SKM-1 treated with dmso at 0.1 percent for 144 hours (cell line): ENCODE results near the gene WFDC9.
"Not testable (repeated sequence)": the region's sequence is repeated elsewhere in the genome, so short reads cannot be mapped to it uniquely, and the experiment has no call there.

ENCODE experiments used
- DNase-seq: peaks from one replicate; lab custom pipeline; 2025; ENCODE audit not compliant: unreplicated experiment; lab: John Stamatoyannopoulos, UW

Gene WFDC9

DNA sequence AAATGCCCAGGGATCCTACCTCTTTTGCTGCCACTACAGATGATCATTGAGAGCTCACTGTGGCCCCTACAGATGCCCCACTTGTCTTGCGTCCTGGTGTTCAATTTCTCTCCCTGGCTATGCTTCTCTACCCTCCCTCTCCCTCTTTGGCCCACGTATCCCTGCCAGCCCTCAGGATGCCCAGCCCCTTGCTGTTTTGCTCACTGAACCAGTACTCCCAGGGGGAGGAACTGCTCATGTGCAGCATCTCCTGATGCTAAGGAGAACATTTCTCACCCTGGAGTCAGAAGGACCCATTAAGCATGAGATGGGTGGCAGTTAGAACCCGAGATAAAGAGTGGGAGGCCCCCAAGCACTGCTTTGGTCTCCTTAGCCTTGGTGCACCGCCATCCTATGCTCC, at the start of gene WFDC9:
WFDC9 (minus strand) TSS at position 101 of the 400 bp plus-strand sequence. CDS start 21,103 bp downstream, outside the sequence.
- no peak for DNase-seq

GRCh38 chr20:45679650-45680049, 48.6 kb upstream of the WFDC9 start:
- DNase-seq, result no peak

DNA sequence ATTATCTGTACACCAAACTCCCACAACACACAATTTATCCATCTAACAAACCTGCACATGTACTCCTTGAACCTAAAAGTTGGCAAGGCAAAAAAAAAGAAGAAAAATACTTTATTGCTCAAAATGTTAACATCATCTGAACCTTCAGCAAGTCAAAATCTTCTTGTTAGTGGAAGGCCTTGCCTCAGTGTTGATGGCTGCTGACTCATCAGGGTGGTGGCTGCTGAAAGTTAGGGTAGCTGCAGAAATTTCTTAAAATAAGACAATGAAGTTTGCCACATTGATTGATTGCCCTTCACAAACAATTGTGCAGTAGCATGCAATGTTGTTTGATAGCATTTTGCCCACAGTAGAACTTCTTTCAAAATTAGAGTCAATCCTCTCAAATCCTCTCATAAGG, 41.7 kb upstream of the WFDC9 start:
- no peak for DNase-seq

DNA sequence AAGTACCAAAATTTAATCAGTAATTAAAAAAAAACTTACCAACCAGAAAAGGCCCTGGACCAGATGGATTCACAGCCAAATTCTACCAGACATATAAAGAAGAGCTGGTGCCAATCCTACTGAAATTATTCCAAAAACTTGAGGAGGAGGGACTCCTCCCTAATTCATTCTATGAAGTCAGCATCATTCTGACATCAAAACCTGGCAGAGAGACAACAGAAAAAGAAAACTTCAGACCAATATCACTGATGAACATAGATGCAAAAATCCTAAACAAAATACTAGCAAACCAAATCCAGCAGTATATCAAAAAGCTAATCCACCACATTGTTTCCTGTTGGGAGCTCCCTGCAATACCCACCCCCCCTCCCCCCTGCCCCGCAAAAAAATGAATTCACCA, 39.1 kb upstream of the WFDC9 start, which contains the start of gene WFDC11:
WFDC11 (minus strand) TSS at position 101 of the 400 bp plus-strand sequence. CDS start 19,639 bp downstream, outside the sequence.
- no peak for DNase-seq

DNA sequence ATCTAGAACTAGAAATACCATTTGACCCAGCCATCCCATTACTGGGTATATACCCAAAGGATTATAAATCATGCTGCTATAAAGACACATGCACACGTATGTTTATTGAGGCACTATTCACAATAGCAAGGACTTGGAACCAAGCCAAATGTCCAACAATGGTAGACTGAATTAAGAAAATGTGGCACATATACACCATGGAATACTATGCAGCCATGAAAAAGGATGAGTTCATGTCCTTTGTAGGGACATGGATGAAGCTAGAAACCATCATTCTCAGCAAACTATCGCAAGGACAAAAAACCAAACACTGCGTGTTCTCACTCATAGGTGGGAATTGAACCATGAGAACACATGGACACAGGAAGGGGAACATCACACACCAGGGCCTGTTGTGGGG, 26.0 kb upstream of the WFDC9 start:
- not testable (repeated sequence) for DNase-seq

GRCh38 chr20:45651726-45652125, 20.6 kb upstream of the WFDC9 start:
- not testable (repeated sequence) for DNase-seq

DNA sequence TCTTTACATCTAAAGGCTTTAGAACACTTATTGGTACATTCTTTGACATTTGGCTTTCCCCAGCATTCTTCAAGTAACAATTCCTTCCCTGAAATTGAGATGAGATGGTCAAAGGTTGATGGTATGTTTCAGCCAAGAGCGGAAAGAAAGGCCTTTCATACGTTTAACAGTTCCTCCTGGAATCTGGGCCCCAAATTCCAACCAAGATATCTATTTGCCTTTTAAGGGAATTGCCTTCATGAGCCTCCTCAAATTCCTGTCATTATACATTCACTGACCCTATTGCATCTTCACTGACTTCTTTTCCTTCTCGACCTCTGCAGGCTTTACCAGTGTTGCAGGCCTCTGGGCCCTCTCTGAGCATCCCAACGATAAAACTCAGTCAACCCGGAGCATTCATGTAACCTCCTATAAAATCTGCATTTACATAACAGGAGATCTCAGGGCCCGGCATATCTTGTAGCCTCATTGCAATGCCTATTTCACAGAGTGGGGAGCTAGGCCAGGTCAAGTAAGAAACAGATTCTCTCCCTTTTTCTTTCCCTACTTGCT, 18.3 kb upstream of the WFDC9 start:
- DNase-seq, result no peak

GRCh38 chr20:45647441-45648050, 16.5 kb upstream of the WFDC9 start:
- DNase-seq, result no peak

DNA sequence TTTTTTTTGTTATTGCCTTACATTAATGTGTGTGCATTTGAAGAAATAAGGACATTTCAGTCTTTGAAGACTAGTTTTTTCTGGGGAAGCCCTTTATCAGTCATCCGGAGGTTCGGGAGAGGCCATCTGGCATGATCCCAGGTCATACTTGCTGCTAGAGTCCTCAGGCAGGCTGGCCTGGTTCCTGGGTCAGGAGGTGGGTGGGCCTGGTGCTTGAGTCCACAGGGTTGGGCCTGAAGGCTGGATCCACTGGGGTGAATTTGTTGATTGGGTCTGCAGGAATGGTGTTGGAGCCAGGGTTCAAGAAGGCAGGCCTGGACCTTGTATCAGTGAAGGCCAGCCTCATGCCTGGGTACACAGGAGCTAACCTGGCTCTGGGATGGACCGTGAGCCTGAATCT, 15.8 kb upstream of the WFDC9 start:
- DNase-seq, result no peak

- DNase-seq, result not testable (repeated sequence)
Measured at GRCh38 chr20:45645869-45646268, 14.8 kb upstream of the WFDC9 start.

DNA sequence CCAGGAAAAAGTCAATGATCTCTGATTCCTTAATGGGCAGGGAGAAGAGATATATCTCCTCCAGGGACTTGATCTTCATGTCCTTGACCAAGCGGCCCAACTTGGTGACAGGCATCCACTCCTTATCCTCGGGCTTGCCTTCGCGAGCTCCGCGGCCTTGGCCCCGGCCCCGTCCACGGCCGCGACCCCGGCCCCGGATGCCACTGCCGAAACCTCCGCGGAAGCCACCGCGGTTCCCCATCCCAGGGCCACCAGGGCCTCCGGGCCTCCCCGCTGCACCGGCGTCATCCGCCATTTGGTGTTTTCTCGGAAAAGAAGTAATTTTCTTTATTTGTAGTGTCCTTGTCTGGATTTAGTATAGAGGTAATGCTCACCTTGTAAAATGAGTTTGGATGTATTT, 10.0 kb upstream of the WFDC9 start:
- not testable (repeated sequence) for DNase-seq

- DNase-seq, result no peak
Measured at GRCh38 chr20:45639687-45640086, 8.6 kb upstream of the WFDC9 start.

DNA sequence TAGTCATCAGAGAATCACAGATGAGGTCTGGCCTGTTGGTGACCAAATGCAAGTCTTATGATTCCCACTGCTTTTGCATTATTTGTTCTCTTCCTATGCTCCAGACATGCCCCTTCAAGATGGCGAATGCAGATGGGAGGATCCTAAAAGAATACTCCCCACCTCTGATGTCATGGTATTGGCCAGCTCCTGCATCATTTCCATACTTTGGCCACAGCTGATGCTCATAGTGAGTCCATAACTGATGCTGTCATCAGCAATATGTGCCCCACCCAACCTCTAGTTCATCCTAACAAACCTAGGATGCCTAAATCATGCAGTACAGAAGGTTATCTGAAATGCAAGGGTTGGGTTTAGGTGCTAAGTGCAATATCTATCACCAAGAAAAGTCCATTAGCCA, 5.4 kb upstream of the WFDC9 start:
- no peak for DNase-seq

- DNase-seq, result no peak
Measured at GRCh38 chr20:45630371-45630770, 713 bp downstream of the WFDC9 start.

DNA sequence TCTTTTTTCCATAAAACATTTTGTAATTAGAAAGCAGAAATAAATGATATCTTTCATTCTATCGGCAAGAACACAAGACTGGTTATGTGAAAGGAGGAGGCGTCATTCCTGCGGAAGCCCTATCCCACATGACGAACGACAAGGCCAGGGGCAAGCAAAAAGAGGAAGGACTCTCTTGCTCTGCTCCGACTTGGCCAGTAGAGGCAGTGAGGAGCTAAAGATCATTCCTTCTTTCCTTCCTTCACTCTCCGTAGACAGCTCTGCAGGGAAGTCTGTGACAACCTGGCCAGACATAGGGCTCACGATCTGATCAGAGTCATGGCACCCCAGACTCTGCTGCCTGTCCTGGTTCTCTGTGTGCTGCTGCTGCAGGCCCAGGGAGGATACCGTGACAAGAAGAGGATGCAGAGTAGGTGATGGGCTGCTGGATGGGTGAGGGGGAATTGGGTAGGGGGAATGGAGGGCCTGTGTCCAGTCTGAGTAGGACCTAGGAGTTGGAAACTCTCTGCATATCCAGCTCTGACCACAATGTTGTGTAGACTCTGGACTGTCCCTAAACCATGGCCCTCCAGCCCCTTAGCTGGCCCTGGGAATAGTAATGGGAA, 1.5 kb downstream of the WFDC9 start, which contains the start of gene WFDC10A:
WFDC10A (plus strand) TSS at position 244 of the 605 bp plus-strand sequence; CDS start at position 319, 75 bp downstream.
- DNase-seq, result peak; percentile 53

DNA sequence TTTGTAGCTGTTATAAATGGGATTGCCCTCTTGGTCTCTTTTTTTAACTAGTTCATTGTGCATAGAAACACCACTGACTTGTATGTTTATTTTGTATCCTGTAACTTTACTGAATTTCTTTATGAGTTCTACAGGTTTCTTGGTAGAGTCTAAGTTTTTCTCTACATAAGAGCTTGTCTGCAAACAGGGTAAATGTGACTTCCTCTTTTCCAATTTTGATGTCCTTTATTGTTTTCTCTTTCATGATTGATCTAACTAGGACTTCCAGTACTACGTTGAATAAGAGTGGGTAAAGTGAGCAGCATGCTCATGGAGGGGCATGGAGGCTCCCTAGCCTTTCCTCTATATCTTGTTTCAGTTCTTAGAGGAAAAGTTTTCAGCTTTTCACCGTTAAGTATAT, 4.5 kb downstream of the WFDC9 start:
- DNase-seq, result no peak

GRCh38 chr20:45621593-45621992, 9.5 kb downstream of the WFDC9 start:
- DNase-seq, result no peak

GRCh38 chr20:45617591-45617990, 13.5 kb downstream of the WFDC9 start:
- no peak for DNase-seq

GRCh38 chr20:45612314-45612713, 18.8 kb downstream of the WFDC9 start:
- no peak for DNase-seq

DNA sequence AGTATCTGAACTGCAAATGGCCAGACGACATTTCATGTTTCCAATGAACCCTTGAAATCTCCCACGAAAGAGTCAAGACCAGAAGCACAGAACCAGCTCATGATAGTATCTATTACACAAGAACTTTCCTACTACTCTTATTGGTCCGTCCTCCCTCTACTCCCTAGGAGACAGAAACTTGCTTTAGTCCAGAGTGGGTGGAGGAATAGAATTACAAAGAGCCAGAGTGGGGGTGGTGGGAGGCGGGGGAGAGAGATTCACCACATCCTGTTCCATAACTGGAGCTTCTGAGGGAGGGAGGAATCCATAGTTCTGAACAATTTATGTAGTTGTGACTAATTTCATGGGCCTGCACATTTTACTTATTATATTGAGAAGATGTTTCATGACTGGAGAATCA, 20.0 kb downstream of the WFDC9 start:
- no peak for DNase-seq

DNA sequence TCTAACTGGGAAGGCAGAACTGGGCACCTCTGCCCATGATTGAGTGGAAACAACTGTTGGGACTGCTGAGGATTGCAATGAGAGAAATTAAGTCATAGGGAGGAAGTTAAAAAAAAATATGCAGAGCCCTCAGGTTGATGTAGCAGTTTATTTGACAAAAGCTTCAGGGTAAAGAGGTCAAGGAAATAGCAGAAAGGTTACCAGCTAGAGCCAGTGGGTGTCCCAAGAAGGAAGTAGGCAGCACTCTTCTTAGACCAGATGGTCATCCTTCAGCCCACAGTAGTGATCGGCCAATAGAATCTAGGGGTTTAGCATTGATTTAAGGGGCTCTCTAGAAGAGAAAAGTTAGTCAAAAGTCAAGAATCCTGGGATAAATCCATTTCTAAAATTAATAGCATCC, 23.3 kb downstream of the WFDC9 start:
- no peak for DNase-seq

DNA sequence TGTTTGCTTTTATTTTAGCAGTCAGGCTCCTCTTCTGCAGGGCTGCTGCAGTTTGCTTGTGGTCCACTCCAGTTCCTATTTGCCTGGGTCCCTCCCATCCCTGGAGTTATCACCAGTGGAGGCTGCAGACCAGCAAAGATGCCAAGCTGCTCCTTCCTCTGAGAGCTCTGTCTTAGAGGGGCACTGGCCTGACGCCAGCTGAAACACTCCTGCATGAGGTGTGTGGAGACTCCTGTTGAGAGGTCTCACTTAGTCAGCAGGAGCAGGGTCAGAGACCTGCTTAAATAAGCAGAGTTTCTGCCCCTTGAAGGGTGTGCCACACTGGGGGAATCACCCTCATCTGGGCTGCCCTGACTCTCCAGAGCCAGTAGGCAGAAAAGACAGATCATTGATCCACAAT, 35.8 kb downstream of the WFDC9 start:
- DNase-seq, result no peak
